Upper lobe of left lung (tissue), 6 donors: ENCODE results near the gene ACOT4. TPM values are rescaled to one million over a fixed set of nuclear protein-coding genes. Genes with fewer than 3 reads are reported as not detected.
A peak's percentile ranks its signal among the peaks of the same experiment; 100 is the strongest.

ENCODE experiments used
- ATAC-seq, 2 donors: fragments of 200-7000 bp; cut with Tn5 transposase; one replicate each; pipeline ENCODE4 v1.9.1; 2022; ENCODE audit warnings: mild to moderate bottlenecking in 2 of 2, moderate library complexity in 2 of 2; ENCODE audit not compliant: low FRiP score in 2 of 2
- DNase-seq, 2 donors: peaks; one replicate each; pipeline ENCODE4 v3.0.0-alpha.2; 2019 to 2020
- H3K27ac ChIP-seq, 4 donors: fragments of 200-600 bp; sonication (generic); one replicate each; pipeline ENCODE4 v1.5.1; 2016 to 2019
- H3K27me3 ChIP-seq, 4 donors: fragments of 200-600 bp; sonication (generic); one replicate each; pipeline ENCODE4 v1.5.1; 2017 to 2019
- H3K36me3 ChIP-seq, 4 donors: fragments of 200-600 bp; sonication (generic); one replicate each; pipeline ENCODE4 v1.5.1; 2016 to 2019
- H3K4me1 ChIP-seq, 4 donors: fragments of 200-600 bp; sonication (generic); one replicate each; pipeline ENCODE4 v1.5.1; 2018 to 2019
- H3K4me3 ChIP-seq, 4 donors: fragments of 200-600 bp; sonication (generic); one replicate each; pipeline ENCODE4 v1.5.1; 2017 to 2019; ENCODE audit warnings: mild to moderate bottlenecking in 2 of 4, moderate library complexity in 1 of 4
- H3K9me3 ChIP-seq, 4 donors: fragments of 200-600 bp; sonication (generic); one replicate each; pipeline ENCODE4 v1.5.1; 2018 to 2019
- EP300 ChIP-seq, 4 donors: sonication (generic); formaldehyde crosslinking; IDR thresholded peaks; one replicate each; pipeline ENCODE4 v1.5.1; 2017; ENCODE audit warnings: antibody characterized with exemption in 4 of 4, control low read depth in 2 of 4
- POLR2A ChIP-seq, 4 donors: fragments of 450-650 bp; IDR thresholded peaks; one replicate each; pipeline ENCODE4 v1.5.1; 2016 to 2017; ENCODE audit warnings: antibody characterized with exemption in 4 of 4, mild to moderate bottlenecking in 2 of 4
- POLR2AphosphoS5 ChIP-seq, 2 donors: sonication (generic); formaldehyde crosslinking; IDR thresholded peaks; one replicate each; pipeline ENCODE4 v1.5.1; 2017; ENCODE audit warnings: antibody characterized with exemption in 2 of 2
- WGBS, 2 donors: methylation state at CpG; one replicate each; pipeline ENCODE4 v1.1.5; 2017 to 2018; 5-methylcytosine and 5-hydroxymethylcytosine counted together
- total RNA-seq, 6 donors: library from RNA; depleted of rRNA in 4 of 6; stranded (reverse); fragments of >200 nt in 4 of 6; gene quantifications; one replicate each; pipeline versions ENCODE4 v1.1.0 to v1.2.1, GENCODE V29; 2016 to 2021
- TF ChIP-seq, protein P1 (sequence below), 6 experiments: fragments of 450-650 bp in 4 of 6; fragments of 200-600 bp in 2 of 6; sonication (generic) in 2 of 6; IDR thresholded peaks; one replicate each; pipeline ENCODE4 v1.5.1; 2016 to 2019; ENCODE audit warnings: antibody characterized with exemption in 6 of 6
- donor health status: DM: no; HTN: no; CAD: no; lungs with moderate emphysema.
- donor health status: DM: no; HTN: yes; CAD: no; lungs with severe emphysema.

ACOT4 gene
- total RNA-seq, 6 donors from 2014 or later, result 1.3 to 6.4 (median 4.9) TPM; not detected in 1

DNA sequence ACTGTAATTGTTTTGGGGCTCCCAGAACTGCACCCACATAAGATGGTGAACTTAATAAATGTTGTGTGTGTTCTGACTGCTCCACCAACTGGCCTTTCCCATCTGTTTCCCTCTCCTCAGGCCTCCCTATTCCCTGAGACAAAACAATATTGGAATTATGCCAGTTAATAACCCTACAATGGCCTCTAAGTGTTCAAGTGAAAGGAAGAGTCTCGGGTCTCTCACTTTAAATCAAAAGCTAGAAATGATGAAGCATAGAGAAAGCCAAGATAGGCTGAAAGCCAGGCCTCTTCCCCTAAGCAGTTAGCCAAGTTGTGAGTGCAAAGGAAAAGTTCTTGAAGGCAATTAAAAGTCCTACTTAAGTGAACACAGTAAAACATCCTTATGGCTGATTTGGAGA, 34.0 kb downstream of the ACOT4 start:
- Histone ChIP-seq H3K27ac (no peak overlapping the region), H3K4me1 (no peaks in the 10 kb centered on the region), H3K27me3 (no peaks in the 10 kb centered on the region), H3K9me3 (no peaks in the 10 kb centered on the region), H3K4me3 (no peak overlapping the region), H3K36me3 (no peaks in the 10 kb centered on the region)
- ATAC-seq, result no peak
- 27 to 38% methylated on average over 1 of the region's 1 CpG for WGBS, 2 donors
- DNase-seq, result no peak
- no peak for TF ChIP-seq POLR2AphosphoS5 (IDR thresholded peaks at IDR 0.05)
- no peak for TF ChIP-seq EP300 (IDR thresholded peaks at IDR 0.05)
- TF ChIP-seq, protein P1, sequence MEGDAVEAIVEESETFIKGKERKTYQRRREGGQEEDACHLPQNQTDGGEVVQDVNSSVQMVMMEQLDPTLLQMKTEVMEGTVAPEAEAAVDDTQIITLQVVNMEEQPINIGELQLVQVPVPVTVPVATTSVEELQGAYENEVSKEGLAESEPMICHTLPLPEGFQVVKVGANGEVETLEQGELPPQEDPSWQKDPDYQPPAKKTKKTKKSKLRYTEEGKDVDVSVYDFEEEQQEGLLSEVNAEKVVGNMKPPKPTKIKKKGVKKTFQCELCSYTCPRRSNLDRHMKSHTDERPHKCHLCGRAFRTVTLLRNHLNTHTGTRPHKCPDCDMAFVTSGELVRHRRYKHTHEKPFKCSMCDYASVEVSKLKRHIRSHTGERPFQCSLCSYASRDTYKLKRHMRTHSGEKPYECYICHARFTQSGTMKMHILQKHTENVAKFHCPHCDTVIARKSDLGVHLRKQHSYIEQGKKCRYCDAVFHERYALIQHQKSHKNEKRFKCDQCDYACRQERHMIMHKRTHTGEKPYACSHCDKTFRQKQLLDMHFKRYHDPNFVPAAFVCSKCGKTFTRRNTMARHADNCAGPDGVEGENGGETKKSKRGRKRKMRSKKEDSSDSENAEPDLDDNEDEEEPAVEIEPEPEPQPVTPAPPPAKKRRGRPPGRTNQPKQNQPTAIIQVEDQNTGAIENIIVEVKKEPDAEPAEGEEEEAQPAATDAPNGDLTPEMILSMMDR (IDR thresholded peaks at IDR 0.05), result no peak
- TF ChIP-seq POLR2A (IDR thresholded peaks at IDR 0.05), result no peak

DNA sequence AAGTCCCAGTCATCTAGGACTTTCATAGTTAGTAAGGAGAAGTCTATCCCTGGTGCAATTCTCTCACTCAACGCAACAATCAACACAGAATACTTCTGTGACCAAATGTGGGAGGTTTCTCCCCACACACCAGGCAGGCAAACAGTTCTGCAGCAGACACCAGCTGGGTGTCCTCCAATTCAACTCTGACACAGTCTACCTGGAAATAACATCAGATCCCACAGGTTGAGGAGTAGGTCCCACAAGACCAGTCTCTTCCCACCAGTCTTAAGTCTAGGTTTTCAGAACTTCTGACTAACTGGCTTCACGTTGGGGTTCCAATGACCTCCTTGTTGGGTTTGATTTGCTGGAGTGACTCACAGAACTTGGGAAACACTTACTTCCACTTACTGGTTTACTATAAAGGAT, 35.5 kb downstream of the ACOT4 start:
- no peak overlapping the region for H3K4me3 ChIP-seq
- DNase-seq (no peak), ATAC-seq (no peak)
- no peaks in the 10 kb centered on the region for H3K9me3 ChIP-seq
- no peaks in the 10 kb centered on the region for H3K4me1 ChIP-seq
- TF ChIP-seq, protein P1 (IDR thresholded peaks at IDR 0.05), result no peak
- TF ChIP-seq POLR2AphosphoS5 (IDR thresholded peaks at IDR 0.05), result no peak
- TF ChIP-seq POLR2A (IDR thresholded peaks at IDR 0.05), result no peak
- no peak for TF ChIP-seq EP300 (IDR thresholded peaks at IDR 0.05)
- no peaks in the 10 kb centered on the region for H3K27me3 ChIP-seq
- no peak overlapping the region for H3K27ac ChIP-seq
- no peaks in the 10 kb centered on the region for H3K36me3 ChIP-seq
- WGBS, 2 donors, result 72 to 75% methylated on average over 2 of the region's 2 CpGs

- no peak overlapping the region for H3K4me3 ChIP-seq
- H3K9me3 ChIP-seq, result no peaks in the 10 kb centered on the region
- WGBS, 2 donors, result 85 to 92% methylated on average over 10 of the region's 10 CpGs
- H3K27me3 ChIP-seq, result no peaks in the 10 kb centered on the region
- H3K36me3 ChIP-seq, result no peaks in the 10 kb centered on the region
- TF ChIP-seq POLR2A (IDR thresholded peaks at IDR 0.05) (no peak), POLR2AphosphoS5 (IDR thresholded peaks at IDR 0.05) (no peak), EP300 (IDR thresholded peaks at IDR 0.05) (no peak)
- TF ChIP-seq, protein P1 (IDR thresholded peaks at IDR 0.05), result no peak
- no peak overlapping the region for H3K27ac ChIP-seq
- DNase-seq, result no peak
- H3K4me1 ChIP-seq, result peaks cover 0 to 18% (median 12%) of the 10 kb centered on the region in 4 donors
- no peak for ATAC-seq
Measured at GRCh38 chr14:73630009-73630780, 38.5 kb downstream of the ACOT4 start.

GRCh38 chr14:73633116-73634010, 41.7 kb downstream of the ACOT4 start:
- TF ChIP-seq EP300 (IDR thresholded peaks at IDR 0.05), result no peak
- no peak for TF ChIP-seq POLR2A (IDR thresholded peaks at IDR 0.05)
- TF ChIP-seq, protein P1 (IDR thresholded peaks at IDR 0.05), result peak; percentile 78 to 88 (median 84)
- WGBS, 2 donors, result 14 to 20% methylated on average over 29 to 44 of the region's 44 CpGs
- Histone ChIP-seq H3K27me3 (no peaks in the 10 kb centered on the region), H3K4me1 (peaks cover 0 to 18% (median 12%) of the 10 kb centered on the region in 4 donors), H3K36me3 (no peaks in the 10 kb centered on the region), H3K4me3 (peak overlapping the region; percentile 21 to 76 (median 58)), H3K9me3 (no peaks in the 10 kb centered on the region), H3K27ac (peak overlapping the region in 2 of 4 donors; percentile 40 to 68)
- peak; percentile 62 to 89 for DNase-seq
- ATAC-seq, result peak; percentile 84 to 95
